A549 (cell line): Measurements from ENCODE around the gene CLSTN1. TPM values are rescaled to one million over a fixed set of nuclear protein-coding genes. Genes with fewer than 3 reads are reported as not detected.
A peak's percentile ranks its signal among the peaks of the same experiment; 100 is the strongest.

ENCODE experiments used
- ATAC-seq, 2 experiments: fragments of 200-7000 bp in 1 of 2; fragments of >200 bp in 1 of 2; cut with Nextera tagmentation in 1 of 2; cut with Tn5 transposase in 1 of 2; 3 replicates each; pipeline versions ENCODE4 v1.8.0 to v1.9.1; 2018 to 2020; ENCODE audit warnings: mild to moderate bottlenecking in 1 of 2, moderate library complexity in 1 of 2
- CTCF ChIA-PET: fragments of 300-600 bp; sonication (Branson Sonifier 250); formaldehyde crosslinking; extraction: SDS; loops from one replicate; lab custom pipeline; 2021; ENCODE audit warnings: antibody characterized with exemption, inconsistent platforms; lab: Yijun Ruan, JAX
- POLR2A ChIA-PET: fragments of 350-600 bp; formaldehyde crosslinking; extraction: SDS; loops from one replicate; lab custom pipeline; 2021; ENCODE audit warnings: antibody characterized with exemption, inconsistent platforms; lab: Yijun Ruan, JAX
- DNase-seq, 2 experiments: peaks; one replicate each; pipeline versions ENCODE4 v3.0.0 to v3.0.0-alpha.2; 2011 to 2016; ENCODE audit warnings: low read depth in 1 of 2, low spot score in 1 of 2
- FAIRE-seq: peaks from 2 replicates; lab custom pipeline; 2011; peaks lifted over from hg19 to GRCh38; lab: Jason Lieb, UNC
- H3K27ac ChIP-seq, 2 experiments: fragments of >200 bp; sonication (Bioruptor Twin); formaldehyde crosslinking; 3 replicates each; pipeline ENCODE4 v1.5.1; 2016 to 2017
- H3K4me1 ChIP-seq: fragments of >200 bp; sonication (Bioruptor Twin); formaldehyde crosslinking; 3 replicates; pipeline ENCODE4 v1.6.1; 2016
- H3K4me2 ChIP-seq: fragments of >200 bp; sonication (Bioruptor Twin); formaldehyde crosslinking; 3 replicates; pipeline ENCODE4 v1.6.1; 2016
- H3K4me3 ChIP-seq: fragments of >200 bp; sonication (Bioruptor Twin); formaldehyde crosslinking; 3 replicates; pipeline ENCODE4 v1.5.1; 2016
- H3K9me3 ChIP-seq: fragments of >200 bp; sonication (Bioruptor Twin); formaldehyde crosslinking; 3 replicates; pipeline ENCODE4 v1.6.1; 2016
- BHLHE40 ChIP-seq: IDR thresholded peaks from 2 replicates; pipeline ENCODE4 v1.6.1; 2012; ENCODE audit warnings: low read depth, low read length, inconsistent platforms
- CBX2 ChIP-seq: fragments of 200-600 bp; sonication (generic); IDR thresholded peaks from 2 replicates; pipeline ENCODE4 v1.6.1; 2016; ENCODE audit warnings: low read depth, mild to moderate bottlenecking, borderline replicate concordance
- CEBPB ChIP-seq, 2 experiments: fragments of >200 bp in 1 of 2; sonication (Bioruptor Twin) in 1 of 2; formaldehyde crosslinking in 1 of 2; IDR thresholded peaks; 2 replicates each; pipeline ENCODE4 v1.6.1; 2012 to 2016
- CHD4 ChIP-seq: fragments of 200-600 bp; sonication (generic); IDR thresholded peaks from 2 replicates; pipeline ENCODE4 v1.6.1; 2016; ENCODE audit warnings: antibody characterized with exemption, mild to moderate bottlenecking, borderline replicate concordance
- EHF ChIP-seq: fragments of 250-450 bp; sonication (Bioruptor Pico); IDR thresholded peaks from 2 replicates; pipeline ENCODE4 v1.5.0; 2020; ENCODE audit warnings: mild to moderate bottlenecking
- EHMT2 ChIP-seq: fragments of 200-600 bp; sonication (generic); IDR thresholded peaks from 2 replicates; pipeline ENCODE4 v1.6.1; 2016; ENCODE audit warnings: antibody characterized with exemption, low read depth, mild to moderate bottlenecking, moderate library complexity
- ESRRA ChIP-seq: fragments of 150-350 bp; IDR thresholded peaks from 2 replicates; pipeline ENCODE4 v1.6.1; 2014; ENCODE audit warnings: mild to moderate bottlenecking, low read length, borderline replicate concordance
- FOSB ChIP-seq: fragments of 250-450 bp; sonication (Bioruptor Pico); IDR thresholded peaks from 2 replicates; pipeline ENCODE4 v1.5.0; 2020; ENCODE audit warnings: mild to moderate bottlenecking, moderate library complexity
- FOSL2 ChIP-seq, 2 experiments: fragments of 450-650 bp in 1 of 2; fragments of >200 bp in 1 of 2; sonication (Bioruptor Twin) in 1 of 2; formaldehyde crosslinking; IDR thresholded peaks; 2 replicates each; pipeline versions ENCODE4 v1.5.0 to v1.6.1; 2016 to 2020; ENCODE audit warnings: mild to moderate bottlenecking in 1 of 2, moderate library complexity in 1 of 2
- FOXS1 ChIP-seq: fragments of 250-450 bp; sonication (Bioruptor Pico); IDR thresholded peaks from 2 replicates; pipeline ENCODE4 v1.5.0; 2020; ENCODE audit warnings: mild to moderate bottlenecking, moderate library complexity
- HDAC2 ChIP-seq: fragments of 200-600 bp; sonication (generic); IDR thresholded peaks from 2 replicates; pipeline ENCODE4 v1.6.1; 2016
- HEYL ChIP-seq: fragments of 250-450 bp; sonication (Bioruptor Pico); IDR thresholded peaks from 2 replicates; pipeline ENCODE4 v1.8.0; 2021; ENCODE audit warnings: mild to moderate bottlenecking, moderate library complexity
- HOXA7 ChIP-seq: fragments of 250-450 bp; sonication (Bioruptor Pico); IDR thresholded peaks from 2 replicates; pipeline ENCODE4 v1.5.0; 2020; ENCODE audit warnings: mild to moderate bottlenecking, moderate library complexity
- HOXB13 ChIP-seq: fragments of 250-450 bp; sonication (Bioruptor Pico); IDR thresholded peaks from 2 replicates; pipeline ENCODE4 v1.5.0; 2020; ENCODE audit warnings: low read depth, mild to moderate bottlenecking, moderate library complexity
- HOXB5 ChIP-seq: fragments of 250-450 bp; sonication (Bioruptor Pico); IDR thresholded peaks from 2 replicates; pipeline ENCODE4 v1.5.0; 2020; ENCODE audit warnings: mild to moderate bottlenecking, moderate library complexity
- JUN ChIP-seq, 2 experiments: fragments of >200 bp; sonication (Bioruptor Twin); formaldehyde crosslinking; IDR thresholded peaks; 2 replicates in 1 of 2; 3 replicates in 1 of 2; pipeline ENCODE4 v1.6.1; 2016 to 2017
- MYC ChIP-seq: IDR thresholded peaks from 2 replicates; pipeline ENCODE4 v1.6.1; 2012; ENCODE audit warnings: mild to moderate bottlenecking, inconsistent platforms, low read length, improper control_type of control experiment, borderline replicate concordance
- PHF8 ChIP-seq: fragments of 200-600 bp; sonication (generic); IDR thresholded peaks from 2 replicates; pipeline ENCODE4 v1.6.1; 2016; ENCODE audit warnings: low read depth, mild to moderate bottlenecking, antibody characterized with exemption, moderate library complexity, borderline replicate concordance
- POLR2AphosphoS2 ChIP-seq: conservative IDR thresholded peaks from 2 replicates; pipeline ENCODE4 v1.6.1; 2012; ENCODE audit warnings: low read length, improper control_type of control experiment, inconsistent platforms
- RAD21 ChIP-seq, 2 experiments: fragments of >200 bp in 1 of 2; sonication (Bioruptor Twin) in 1 of 2; formaldehyde crosslinking in 1 of 2; IDR thresholded peaks in 1 of 2; conservative IDR thresholded peaks in 1 of 2; 2 replicates in 1 of 2; 3 replicates in 1 of 2; pipeline ENCODE4 v1.6.1; 2012 to 2018; ENCODE audit warnings: inconsistent platforms in 1 of 2
- RFX5 ChIP-seq: fragments of 450-650 bp; IDR thresholded peaks from 2 replicates; pipeline ENCODE4 v1.7.1; 2014; ENCODE audit warnings: antibody characterized with exemption, mild to moderate bottlenecking, moderate library complexity
- SMC3 ChIP-seq: fragments of >200 bp; sonication (Bioruptor Twin); formaldehyde crosslinking; IDR thresholded peaks from 3 replicates; pipeline ENCODE4 v1.6.1; 2018; ENCODE audit warnings: inconsistent platforms
- SREBF2 ChIP-seq: fragments of 450-650 bp; IDR thresholded peaks from 2 replicates; pipeline ENCODE4 v1.6.1; 2014; ENCODE audit warnings: mild to moderate bottlenecking, moderate library complexity
- TFCP2L1 ChIP-seq: fragments of 250-450 bp; sonication (Bioruptor Pico); IDR thresholded peaks from 2 replicates; pipeline ENCODE4 v1.5.0; 2021; ENCODE audit warnings: mild to moderate bottlenecking
- WGBS: methylation state at CpG from one replicate; pipeline ENCODE4 v1.1.6; 2017; ENCODE audit errors: missing lambda C conversion rate; 5-methylcytosine and 5-hydroxymethylcytosine counted together
- polyA plus RNA-seq, 4 experiments: library from polyadenylated mRNA; depleted of rRNA in 3 of 4; stranded (reverse); fragments of >200 nt; fragmentation: RNase III in 1 of 4; extraction: RNeasy Plus Mini Kit Qiagen cat#74134 plus additional on column Dnase treatment in 1 of 4; gene quantifications; 2 replicates in 3 of 4; 3 replicates in 1 of 4; pipeline ENCODE4 v1.2.3, GENCODE V29; 2011 to 2017
- TF ChIP-seq, protein P1 (sequence below): IDR thresholded peaks from 2 replicates; pipeline ENCODE4 v1.6.1; 2012; ENCODE audit warnings: low read depth, borderline replicate concordance
- TF ChIP-seq, protein P2 (sequence below): fragments of 250-450 bp; sonication (Bioruptor Pico); IDR thresholded peaks from 2 replicates; pipeline ENCODE4 v1.5.0; 2021; ENCODE audit warnings: mild to moderate bottlenecking, moderate library complexity, borderline replicate concordance
- TF ChIP-seq, protein P3 (sequence below): fragments of >200 bp; sonication (Bioruptor Twin); formaldehyde crosslinking; IDR thresholded peaks from 3 replicates; pipeline ENCODE4 v1.5.1; 2016

CLSTN1 gene
- polyA plus RNA-seq, 2 of the 4 experiments (the other 2 are of a cell fraction), result 27.3 to 56.1 TPM

DNA sequence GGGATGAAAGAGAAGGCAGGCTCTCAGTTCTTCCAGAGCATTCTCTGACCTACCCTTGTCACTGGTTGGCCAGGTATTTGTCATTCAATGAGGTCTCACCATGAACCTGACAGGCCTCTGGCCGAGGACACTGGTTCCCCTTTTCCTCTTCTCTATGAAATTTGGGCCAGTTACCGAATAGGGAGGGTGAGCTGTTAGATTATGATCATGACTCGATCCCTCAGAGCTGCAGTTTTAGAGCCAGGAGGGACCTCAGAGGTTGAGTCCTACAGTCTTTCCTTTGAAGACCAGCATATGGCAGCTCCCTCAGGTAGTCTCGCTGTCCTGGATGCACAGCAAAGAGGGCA lies 29.5 kb upstream of the CLSTN1 start:
- FAIRE-seq, result no peak
- Histone ChIP-seq H3K4me1 (no peaks in the 10 kb centered on the region), H3K27ac (no peak overlapping the region), H3K4me3 (no peak overlapping the region), H3K9me3 (0 out of 3 replicates have a peak, but pooled peaks cover 3% of the 10 kb centered on the region), H3K4me2 (no peak overlapping the region)
- ChIA-PET POLR2A (no interaction called here), CTCF (interaction anchor here (0.6 to 1.4 kb wide), 2 partner anchors 68 to 151 kb away, joined by 3 to 5 read pairs; no protein-coding TSS in a partner anchor)
- no peak for DNase-seq
- WGBS, result 88% methylated on average over 3 of the region's 4 CpGs
- ATAC-seq, result no peak
- TF ChIP-seq ESRRA (no peak), FOSL2 (IDR thresholded peaks at IDR 0.05) (no peak), FOSL2 (CRISPR knock-in tag; IDR thresholded peaks at IDR 0.05) (no peak), CHD4 (no peak), POLR2AphosphoS2 (no peak), HOXA7 (no peak), FOSB (no peak), HEYL (no peak)

DNA sequence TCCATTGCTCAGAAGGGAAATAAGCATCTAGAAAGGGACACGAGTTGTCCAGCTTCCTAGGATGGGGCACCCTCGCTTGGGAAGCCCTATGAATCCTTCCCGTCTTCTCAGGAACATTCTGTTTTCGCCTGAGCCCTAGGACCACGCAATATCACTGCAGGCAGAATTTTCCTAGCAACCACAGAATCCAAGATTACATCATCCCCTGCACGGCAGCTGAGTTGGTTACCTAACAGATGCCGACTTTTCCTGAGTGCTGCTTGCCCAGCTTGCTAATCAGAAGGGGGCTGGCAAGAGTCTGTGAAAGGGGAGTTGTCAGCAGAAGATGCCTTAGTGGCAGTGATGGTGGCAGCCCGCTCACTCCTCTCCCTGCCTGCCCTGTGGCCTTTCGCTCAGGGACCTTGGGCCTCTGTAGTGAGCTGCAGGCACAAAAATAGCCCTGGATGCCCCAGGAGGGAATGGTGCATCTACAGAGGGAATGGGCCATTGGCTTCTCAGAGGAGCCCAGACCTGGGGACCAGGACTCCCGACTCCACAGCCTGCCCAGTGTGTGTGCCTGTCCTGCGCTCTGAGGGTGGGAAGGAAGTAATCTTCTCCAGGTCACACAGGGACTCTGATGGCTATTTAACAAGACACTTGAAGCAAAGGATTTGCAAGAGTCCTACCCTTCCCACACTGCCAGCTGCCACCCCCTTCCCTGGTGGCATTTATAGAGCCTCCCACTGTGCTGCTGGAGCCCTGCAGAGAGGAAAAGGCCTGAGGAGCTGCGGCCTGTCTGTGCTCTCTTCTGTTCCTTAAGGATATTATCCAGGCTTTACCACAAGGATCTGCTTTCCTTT lies 28.9 kb upstream of the CLSTN1 start:
- Histone ChIP-seq H3K4me1 (no peaks in the 10 kb centered on the region), H3K4me3 (no peak overlapping the region), H3K27ac (0 out of 6 replicates have a peak overlapping the region, but pooled peaks of 1 of the 2 experiments have one; percentile 16), H3K4me2 (no peak overlapping the region), H3K9me3 (0 out of 3 replicates have a peak, but pooled peaks cover 3% of the 10 kb centered on the region)
- DNase-seq (no peak), FAIRE-seq (no peak), ATAC-seq (no peak)
- POLR2A ChIA-PET, result no interaction called here
- TF ChIP-seq JUN (IDR thresholded peaks at IDR 0.05) (no peak), RAD21 (conservative IDR thresholded peaks at IDR 0.05 in 1 of 2, IDR thresholded peaks at IDR 0.05 in 1 of 2) (no peak), FOSL2 (IDR thresholded peaks at IDR 0.05) (no peak), FOSL2 (CRISPR knock-in tag; IDR thresholded peaks at IDR 0.05) (no peak), BHLHE40 (no peak), PHF8 (no peak), HOXB5 (CRISPR knock-in tag) (no peak), SREBF2 (no peak), MYC (no peak), EHF (CRISPR knock-in tag) (no peak), CEBPB (IDR thresholded peaks at IDR 0.05) (no peak), FOSB (no peak), FOXS1 (CRISPR knock-in tag) (no peak), HOXA7 (no peak)
- CTCF ChIA-PET, result interaction anchor here (1.2 to 1.4 kb wide), 2 partner anchors 68 to 128 kb away, joined by 3 to 5 read pairs; no protein-coding TSS in a partner anchor
- WGBS, result 84% methylated on average over 10 of the region's 12 CpGs

DNA sequence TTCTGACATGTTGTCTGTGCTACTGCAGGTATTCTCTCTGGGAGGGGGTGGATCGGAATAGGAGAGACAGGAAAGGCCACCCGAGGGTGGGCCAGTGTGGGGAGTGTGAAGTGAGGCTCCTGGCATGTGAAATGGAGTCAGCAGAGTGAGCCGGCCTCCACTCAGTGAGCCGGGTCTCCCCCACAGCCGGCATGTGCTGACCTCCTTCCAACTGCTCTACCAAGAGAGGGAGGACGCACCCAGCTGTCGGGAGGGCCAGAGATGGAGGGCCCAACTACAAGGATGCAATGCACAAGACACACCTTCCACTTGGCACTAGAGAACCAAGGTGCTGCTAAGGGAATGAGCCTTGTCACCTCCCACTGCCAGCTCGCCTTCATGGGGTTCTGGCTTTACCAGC lies 28.2 kb upstream of the CLSTN1 start:
- TF ChIP-seq TFCP2L1 (CRISPR knock-in tag) (no peak), FOSL2 (IDR thresholded peaks at IDR 0.05) (no peak), FOSL2 (CRISPR knock-in tag; IDR thresholded peaks at IDR 0.05) (no peak), EHMT2 (no peak), CHD4 (no peak), CBX2 (no peak), BHLHE40 (no peak), MYC (no peak), SMC3 (no peak), HOXB13 (CRISPR knock-in tag) (no peak), RFX5 (no peak), HDAC2 (no peak)
- TF ChIP-seq, protein P1, sequence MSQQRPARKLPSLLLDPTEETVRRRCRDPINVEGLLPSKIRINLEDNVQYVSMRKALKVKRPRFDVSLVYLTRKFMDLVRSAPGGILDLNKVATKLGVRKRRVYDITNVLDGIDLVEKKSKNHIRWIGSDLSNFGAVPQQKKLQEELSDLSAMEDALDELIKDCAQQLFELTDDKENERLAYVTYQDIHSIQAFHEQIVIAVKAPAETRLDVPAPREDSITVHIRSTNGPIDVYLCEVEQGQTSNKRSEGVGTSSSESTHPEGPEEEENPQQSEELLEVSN, result no peak
- TF ChIP-seq, protein P2, sequence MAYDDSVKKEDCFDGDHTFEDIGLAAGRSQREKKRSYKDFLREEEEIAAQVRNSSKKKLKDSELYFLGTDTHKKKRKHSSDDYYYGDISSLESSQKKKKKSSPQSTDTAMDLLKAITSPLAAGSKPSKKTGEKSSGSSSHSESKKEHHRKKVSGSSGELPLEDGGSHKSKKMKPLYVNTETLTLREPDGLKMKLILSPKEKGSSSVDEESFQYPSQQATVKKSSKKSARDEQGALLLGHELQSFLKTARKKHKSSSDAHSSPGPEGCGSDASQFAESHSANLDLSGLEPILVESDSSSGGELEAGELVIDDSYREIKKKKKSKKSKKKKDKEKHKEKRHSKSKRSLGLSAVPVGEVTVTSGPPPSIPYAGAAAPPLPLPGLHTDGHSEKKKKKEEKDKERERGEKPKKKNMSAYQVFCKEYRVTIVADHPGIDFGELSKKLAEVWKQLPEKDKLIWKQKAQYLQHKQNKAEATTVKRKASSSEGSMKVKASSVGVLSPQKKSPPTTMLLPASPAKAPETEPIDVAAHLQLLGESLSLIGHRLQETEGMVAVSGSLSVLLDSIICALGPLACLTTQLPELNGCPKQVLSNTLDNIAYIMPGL (CRISPR knock-in tag), result no peak
- TF ChIP-seq, protein P3, sequence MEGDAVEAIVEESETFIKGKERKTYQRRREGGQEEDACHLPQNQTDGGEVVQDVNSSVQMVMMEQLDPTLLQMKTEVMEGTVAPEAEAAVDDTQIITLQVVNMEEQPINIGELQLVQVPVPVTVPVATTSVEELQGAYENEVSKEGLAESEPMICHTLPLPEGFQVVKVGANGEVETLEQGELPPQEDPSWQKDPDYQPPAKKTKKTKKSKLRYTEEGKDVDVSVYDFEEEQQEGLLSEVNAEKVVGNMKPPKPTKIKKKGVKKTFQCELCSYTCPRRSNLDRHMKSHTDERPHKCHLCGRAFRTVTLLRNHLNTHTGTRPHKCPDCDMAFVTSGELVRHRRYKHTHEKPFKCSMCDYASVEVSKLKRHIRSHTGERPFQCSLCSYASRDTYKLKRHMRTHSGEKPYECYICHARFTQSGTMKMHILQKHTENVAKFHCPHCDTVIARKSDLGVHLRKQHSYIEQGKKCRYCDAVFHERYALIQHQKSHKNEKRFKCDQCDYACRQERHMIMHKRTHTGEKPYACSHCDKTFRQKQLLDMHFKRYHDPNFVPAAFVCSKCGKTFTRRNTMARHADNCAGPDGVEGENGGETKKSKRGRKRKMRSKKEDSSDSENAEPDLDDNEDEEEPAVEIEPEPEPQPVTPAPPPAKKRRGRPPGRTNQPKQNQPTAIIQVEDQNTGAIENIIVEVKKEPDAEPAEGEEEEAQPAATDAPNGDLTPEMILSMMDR, result no peak
- CTCF ChIA-PET, result interaction anchor here (1.2 to 1.4 kb wide), 2 partner anchors 67 to 127 kb away, joined by 3 to 5 read pairs; no protein-coding TSS in a partner anchor
- POLR2A ChIA-PET, result no interaction called here
- no peaks in the 10 kb centered on the region for H3K4me1 ChIP-seq
- no peak overlapping the region for H3K4me3 ChIP-seq
- no peak for ATAC-seq
- no peak for DNase-seq
- WGBS, result 82% methylated on average over 8 of the region's 8 CpGs
- no peak for FAIRE-seq
- H3K27ac ChIP-seq, result no peak overlapping the region
- no peak overlapping the region for H3K4me2 ChIP-seq
- 0 out of 3 replicates have a peak, but pooled peaks cover 3% of the 10 kb centered on the region for H3K9me3 ChIP-seq
